Measurements from ENCODE around the gene DCLK1. TPM values are rescaled to one million over a fixed set of nuclear protein-coding genes. Genes with fewer than 3 reads are reported as not detected.

DCLK1 gene
- total and polyA plus RNA-seq, 2 experiments from 2014 or later = 0.16 to 2.9 TPM

DNA sequence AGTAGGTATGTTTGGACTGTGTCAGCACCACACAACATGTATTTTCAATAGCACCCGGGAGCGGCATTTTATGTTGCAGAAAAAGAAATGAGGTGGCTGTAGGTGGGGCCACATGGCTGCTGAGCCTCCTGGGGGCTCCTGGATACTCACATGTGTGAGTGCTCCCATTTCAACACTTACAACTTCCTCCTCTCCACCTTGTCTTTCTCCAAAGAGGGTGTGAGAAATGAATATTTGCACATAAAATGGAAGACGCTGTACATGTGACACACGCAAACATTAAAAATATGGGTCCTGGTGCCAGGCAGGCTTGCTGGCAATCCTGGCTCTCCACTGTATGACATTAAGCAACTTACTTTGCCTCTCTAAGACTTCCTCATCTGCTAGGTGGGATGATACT lies 222.1 kb downstream of the DCLK1 start:
- Histone ChIP-seq H3K9me2 (replicated peaks; ENCODE audit: insufficient read depth) (no peaks in the 10 kb centered on the region), H3K27me3 (no peaks in the 10 kb centered on the region), H3K9me3 (ENCODE audit: low read depth) (no peaks in the 10 kb centered on the region), H2AFZ (no peak overlapping the region), H3K4me1 (ENCODE audit: insufficient read depth) (no peaks in the 10 kb centered on the region), H4K20me1 (ENCODE audit: insufficient read depth, poor library complexity, severe bottlenecking) (no peaks in the 10 kb centered on the region), H3K79me2 (no peaks in the 10 kb centered on the region), H3K36me3 (replicated peaks; ENCODE audit: insufficient read depth, low read depth) (no peaks in the 10 kb centered on the region), H3K4me3 (no peak overlapping the region), H3K4me2 (no peak overlapping the region), H3K27ac (no peak overlapping the region)
- no peak for DNase-seq (ENCODE audit: low spot score)
- WGBS (ENCODE audit: low lambda C conversion rate, missing lambda C conversion rate) = 81% methylated on average over 4 of the region's 4 CpGs
- TF ChIP-seq, protein P1, sequence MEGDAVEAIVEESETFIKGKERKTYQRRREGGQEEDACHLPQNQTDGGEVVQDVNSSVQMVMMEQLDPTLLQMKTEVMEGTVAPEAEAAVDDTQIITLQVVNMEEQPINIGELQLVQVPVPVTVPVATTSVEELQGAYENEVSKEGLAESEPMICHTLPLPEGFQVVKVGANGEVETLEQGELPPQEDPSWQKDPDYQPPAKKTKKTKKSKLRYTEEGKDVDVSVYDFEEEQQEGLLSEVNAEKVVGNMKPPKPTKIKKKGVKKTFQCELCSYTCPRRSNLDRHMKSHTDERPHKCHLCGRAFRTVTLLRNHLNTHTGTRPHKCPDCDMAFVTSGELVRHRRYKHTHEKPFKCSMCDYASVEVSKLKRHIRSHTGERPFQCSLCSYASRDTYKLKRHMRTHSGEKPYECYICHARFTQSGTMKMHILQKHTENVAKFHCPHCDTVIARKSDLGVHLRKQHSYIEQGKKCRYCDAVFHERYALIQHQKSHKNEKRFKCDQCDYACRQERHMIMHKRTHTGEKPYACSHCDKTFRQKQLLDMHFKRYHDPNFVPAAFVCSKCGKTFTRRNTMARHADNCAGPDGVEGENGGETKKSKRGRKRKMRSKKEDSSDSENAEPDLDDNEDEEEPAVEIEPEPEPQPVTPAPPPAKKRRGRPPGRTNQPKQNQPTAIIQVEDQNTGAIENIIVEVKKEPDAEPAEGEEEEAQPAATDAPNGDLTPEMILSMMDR (IDR thresholded peaks at IDR 0.05; ENCODE audit: poor library complexity) = no peak
- TF ChIP-seq EZH2phosphoT487 (IDR thresholded peaks at IDR 0.05; ENCODE audit: low read depth, severe bottlenecking, unreplicated experiment) = no peak
- no peak for TF ChIP-seq EZH2 (IDR thresholded peaks at IDR 0.05; ENCODE audit: borderline replicate concordance)

DNA sequence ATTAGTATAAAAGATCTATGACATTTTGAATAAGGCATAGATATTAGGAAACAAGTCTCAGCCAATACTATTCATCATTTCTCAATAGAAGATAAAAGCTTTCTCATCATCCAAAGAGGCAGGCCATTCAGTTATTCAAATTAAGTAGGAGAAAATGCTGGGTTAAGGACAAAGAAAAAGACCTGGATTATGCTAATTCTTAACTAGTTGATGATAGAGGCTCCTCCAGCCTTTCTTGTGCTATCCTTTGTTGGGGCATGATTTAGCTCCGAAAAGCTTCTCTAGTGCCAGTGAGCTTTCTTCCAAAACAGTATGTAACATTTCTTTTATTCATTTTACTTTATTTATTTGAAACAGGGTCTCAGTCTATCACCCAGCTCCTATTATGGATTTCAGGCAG lies 223.0 kb downstream of the DCLK1 start:
- Histone ChIP-seq H4K20me1 (ENCODE audit: insufficient read depth, poor library complexity, severe bottlenecking) (no peaks in the 10 kb centered on the region), H3K4me2 (no peak overlapping the region), H2AFZ (no peak overlapping the region), H3K9me2 (replicated peaks; ENCODE audit: insufficient read depth) (no peaks in the 10 kb centered on the region), H3K4me3 (no peak overlapping the region), H3K4me1 (ENCODE audit: insufficient read depth) (no peaks in the 10 kb centered on the region), H3K79me2 (no peaks in the 10 kb centered on the region), H3K9me3 (ENCODE audit: low read depth) (no peaks in the 10 kb centered on the region), H3K27me3 (no peaks in the 10 kb centered on the region), H3K36me3 (replicated peaks; ENCODE audit: insufficient read depth, low read depth) (no peaks in the 10 kb centered on the region), H3K27ac (no peak overlapping the region)
- TF ChIP-seq, protein P1 (IDR thresholded peaks at IDR 0.05; ENCODE audit: poor library complexity) = no peak
- TF ChIP-seq EZH2 (IDR thresholded peaks at IDR 0.05; ENCODE audit: borderline replicate concordance) (no peak), EZH2phosphoT487 (IDR thresholded peaks at IDR 0.05; ENCODE audit: low read depth, severe bottlenecking, unreplicated experiment) (no peak)
- 93% methylated on average over 1 of the region's 1 CpG for WGBS (ENCODE audit: low lambda C conversion rate, missing lambda C conversion rate)
- no peak for DNase-seq (ENCODE audit: low spot score)

DNA sequence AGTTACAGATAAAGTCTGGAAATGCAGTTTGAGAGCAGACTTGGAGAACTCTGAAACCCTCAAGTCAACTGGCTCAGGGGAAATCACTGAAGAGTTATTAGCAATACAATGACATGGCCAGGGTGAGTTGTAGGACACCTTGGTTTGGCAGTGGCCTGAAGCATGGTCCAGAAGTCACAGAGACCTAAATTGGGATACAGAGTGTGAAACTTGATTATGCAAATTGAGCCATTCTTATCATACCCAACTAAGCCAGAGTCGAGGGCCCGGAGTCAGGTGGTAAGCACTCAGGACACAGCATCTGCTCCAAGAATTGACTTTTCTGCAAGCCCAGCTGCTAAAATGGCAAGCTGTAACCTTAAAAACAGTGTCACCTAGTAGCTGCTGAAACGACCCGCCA lies 224.5 kb downstream of the DCLK1 start:
- H3K79me2 ChIP-seq = no peaks in the 10 kb centered on the region
- no peaks in the 10 kb centered on the region for H3K9me2 ChIP-seq (replicated peaks; ENCODE audit: insufficient read depth)
- DNase-seq (ENCODE audit: low spot score) = no peak
- H3K36me3 ChIP-seq (replicated peaks; ENCODE audit: insufficient read depth, low read depth) = no peaks in the 10 kb centered on the region
- TF ChIP-seq EZH2phosphoT487 (IDR thresholded peaks at IDR 0.05; ENCODE audit: low read depth, severe bottlenecking, unreplicated experiment) (no peak), EZH2 (IDR thresholded peaks at IDR 0.05; ENCODE audit: borderline replicate concordance) (no peak)
- TF ChIP-seq, protein P1 (IDR thresholded peaks at IDR 0.05; ENCODE audit: poor library complexity) = no peak
- H3K9me3 ChIP-seq (ENCODE audit: low read depth) = no peaks in the 10 kb centered on the region
- H2AFZ ChIP-seq = no peak overlapping the region
- H3K4me3 ChIP-seq = no peak overlapping the region
- no peaks in the 10 kb centered on the region for H3K27me3 ChIP-seq
- H3K27ac ChIP-seq = no peak overlapping the region
- no peaks in the 10 kb centered on the region for H3K4me1 ChIP-seq (ENCODE audit: insufficient read depth)
- no peaks in the 10 kb centered on the region for H4K20me1 ChIP-seq (ENCODE audit: insufficient read depth, poor library complexity, severe bottlenecking)
- 85% methylated on average over 4 of the region's 4 CpGs for WGBS (ENCODE audit: low lambda C conversion rate, missing lambda C conversion rate)
- no peak overlapping the region for H3K4me2 ChIP-seq

DNA sequence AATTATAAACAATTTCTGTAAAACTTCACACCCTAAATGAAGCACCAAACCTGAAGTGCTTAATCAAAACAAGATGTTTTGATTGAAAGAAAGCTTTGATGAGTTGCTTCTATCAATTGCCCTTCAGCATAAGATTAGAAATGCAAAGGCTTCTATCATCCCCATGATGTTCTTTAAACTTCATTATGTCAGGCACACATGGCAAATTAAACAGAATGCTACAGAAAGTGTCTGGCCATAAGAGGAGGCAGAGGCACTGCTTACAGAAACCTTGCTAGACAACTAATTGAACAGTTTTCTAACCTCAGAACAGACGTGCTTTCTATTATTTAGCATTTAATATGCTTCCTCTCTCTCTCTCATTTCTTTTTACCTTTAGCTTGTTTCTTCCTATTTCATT lies 228.1 kb downstream of the DCLK1 start:
- Histone ChIP-seq H4K20me1 (ENCODE audit: insufficient read depth, poor library complexity, severe bottlenecking) (no peaks in the 10 kb centered on the region), H3K36me3 (replicated peaks; ENCODE audit: insufficient read depth, low read depth) (no peaks in the 10 kb centered on the region), H3K4me2 (no peak overlapping the region), H3K79me2 (no peaks in the 10 kb centered on the region), H3K4me3 (no peak overlapping the region), H3K9me3 (ENCODE audit: low read depth) (no peaks in the 10 kb centered on the region), H3K27ac (no peak overlapping the region), H3K4me1 (ENCODE audit: insufficient read depth) (no peaks in the 10 kb centered on the region), H2AFZ (no peak overlapping the region), H3K9me2 (replicated peaks; ENCODE audit: insufficient read depth) (no peaks in the 10 kb centered on the region), H3K27me3 (no peaks in the 10 kb centered on the region)
- DNase-seq (ENCODE audit: low spot score) = no peak
- WGBS (ENCODE audit: low lambda C conversion rate, missing lambda C conversion rate) = 68% methylated on average over 1 of the region's 1 CpG
- TF ChIP-seq EZH2 (IDR thresholded peaks at IDR 0.05; ENCODE audit: borderline replicate concordance) (no peak), EZH2phosphoT487 (IDR thresholded peaks at IDR 0.05; ENCODE audit: low read depth, severe bottlenecking, unreplicated experiment) (no peak)
- TF ChIP-seq, protein P1 (IDR thresholded peaks at IDR 0.05; ENCODE audit: poor library complexity) = no peak

All from hepatocyte (in vitro differentiated cells).